OCI-M2 (cell line): ENCODE data around the gene EPB41L4B.
A peak's percentile ranks its signal among the peaks of the same experiment; 100 is the strongest.

ENCODE experiments used
- DNase-seq: peaks from one replicate; lab custom pipeline; 2025; ENCODE audit not compliant: unreplicated experiment; lab: John Stamatoyannopoulos, UW

The EPB41L4B gene

DNA sequence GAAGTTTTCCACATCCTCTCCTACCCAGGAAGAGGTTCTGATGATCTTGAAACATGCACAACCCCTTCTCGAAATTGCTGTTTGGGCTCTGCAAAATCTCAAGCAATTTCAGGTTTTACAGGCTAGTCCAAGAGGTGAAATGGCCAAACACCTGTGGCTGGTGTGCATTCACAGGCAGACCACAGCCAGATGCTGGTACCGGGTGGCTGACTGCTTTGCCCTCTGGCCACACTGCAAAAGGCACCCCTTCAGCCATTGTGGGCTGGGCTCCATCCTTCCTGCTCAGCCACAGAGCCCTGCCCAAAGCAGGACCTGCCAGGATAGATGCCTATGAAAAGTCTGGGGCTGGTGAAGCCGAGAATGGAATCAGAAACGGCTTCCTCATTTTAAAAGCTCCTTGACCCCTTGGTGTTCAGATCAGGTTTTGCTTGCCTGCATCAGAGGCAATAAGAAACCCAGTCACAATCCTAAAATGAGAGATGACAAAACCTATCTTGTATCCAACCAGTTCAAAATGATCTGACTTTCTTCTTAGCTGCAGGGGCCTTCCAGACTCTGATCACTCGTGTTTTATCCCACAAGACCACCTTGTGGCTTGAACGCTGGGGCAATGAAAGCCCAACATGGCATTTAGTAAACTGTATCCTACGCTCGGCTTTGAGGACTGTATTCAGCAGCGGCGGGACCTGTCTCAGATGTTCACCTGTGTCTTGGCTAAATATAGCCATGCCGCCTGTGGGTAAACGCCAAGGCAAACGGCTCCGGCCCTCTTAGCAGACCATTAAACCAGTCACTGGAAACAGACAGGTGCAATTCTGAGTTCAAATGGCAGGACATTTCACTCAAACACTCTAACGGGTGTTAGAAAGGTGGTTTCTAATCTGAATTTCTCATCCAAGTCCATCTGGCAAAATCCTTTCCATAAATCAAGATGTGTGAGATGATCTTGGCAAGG is 49.6 kb downstream of the EPB41L4B start:
- no peak for DNase-seq

- no peak for DNase-seq
Measured at GRCh38 chr9:109270441-109270840, 50.4 kb downstream of the EPB41L4B start.

- no peak for DNase-seq
Measured at GRCh38 chr9:109269839-109270238, 51.0 kb downstream of the EPB41L4B start.

GRCh38 chr9:109269081-109269480 is 51.8 kb downstream of the EPB41L4B start:
- DNase-seq, result no peak

- no peak for DNase-seq
Measured at GRCh38 chr9:109267555-109267954, 53.3 kb downstream of the EPB41L4B start.

- DNase-seq, result no peak
Measured at GRCh38 chr9:109264877-109265587, 55.8 kb downstream of the EPB41L4B start.

DNA sequence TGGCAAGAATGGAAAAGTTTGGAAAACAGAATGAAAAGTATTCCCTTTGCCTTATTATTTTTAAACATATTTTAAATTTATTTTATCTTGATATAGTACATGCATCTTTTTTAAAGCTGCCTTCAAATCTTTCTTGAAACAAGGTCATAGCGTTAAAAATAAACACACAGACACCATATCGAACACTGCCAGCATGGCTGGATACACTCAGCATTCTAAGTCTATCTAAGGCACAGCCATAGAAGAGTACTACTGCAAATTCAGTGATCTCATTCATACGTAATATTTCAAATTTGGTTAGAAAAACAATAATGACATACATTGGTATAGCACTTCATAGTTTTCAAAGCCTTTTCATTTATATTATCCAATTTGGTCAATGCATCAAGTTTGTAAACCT is 57.5 kb downstream of the EPB41L4B start:
- DNase-seq, result no peak

- DNase-seq, result no peak
Measured at GRCh38 chr9:109258481-109259302, 62.2 kb downstream of the EPB41L4B start.

- DNase-seq, result no peak
Measured at GRCh38 chr9:109256336-109256735, 64.5 kb downstream of the EPB41L4B start.

- DNase-seq, result no peak
Measured at GRCh38 chr9:109255394-109255793, 65.5 kb downstream of the EPB41L4B start.

GRCh38 chr9:109254317-109254716 is 66.5 kb downstream of the EPB41L4B start:
- no peak for DNase-seq

GRCh38 chr9:109253637-109254284 is 67.1 kb downstream of the EPB41L4B start:
- DNase-seq, result no peak

- no peak for DNase-seq
Measured at GRCh38 chr9:109253241-109253636, 67.6 kb downstream of the EPB41L4B start.

DNA sequence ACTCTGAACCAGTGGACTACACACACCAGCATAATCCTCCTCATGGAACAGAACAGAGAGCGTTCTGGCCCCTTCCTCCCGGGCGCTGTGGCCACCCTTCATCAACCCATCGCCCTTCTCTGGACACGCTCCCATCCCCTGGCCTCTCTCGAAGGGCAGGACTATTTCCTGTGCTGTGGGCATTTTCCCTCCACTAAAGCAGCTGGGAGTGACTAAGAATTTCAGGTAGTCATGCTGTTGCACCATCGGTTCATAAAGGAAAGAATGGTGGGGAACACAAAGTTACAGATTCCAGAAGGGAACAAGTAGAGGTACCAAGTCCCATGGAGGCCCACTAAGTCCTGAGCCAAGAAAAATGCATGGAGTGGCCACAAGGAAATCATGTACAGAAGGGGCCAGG is 68.6 kb downstream of the EPB41L4B start:
- DNase-seq, result no peak

DNA sequence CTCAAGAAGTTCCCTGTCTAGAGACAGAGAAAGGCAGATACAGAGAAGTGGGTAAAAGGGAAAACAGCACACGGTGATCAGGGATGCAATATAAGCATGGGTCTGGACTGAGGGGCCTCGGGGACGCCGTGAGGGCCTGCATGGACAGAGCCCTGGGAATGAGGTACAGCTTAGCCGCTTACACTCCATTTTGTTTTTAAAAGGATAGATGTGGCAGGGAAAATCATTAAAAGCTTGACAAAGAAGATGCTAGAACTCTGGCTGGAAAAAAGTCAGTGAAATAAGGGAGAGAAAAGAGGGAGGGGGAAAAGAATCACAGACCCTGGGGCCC is 69.1 kb downstream of the EPB41L4B start:
- no peak for DNase-seq

DNA sequence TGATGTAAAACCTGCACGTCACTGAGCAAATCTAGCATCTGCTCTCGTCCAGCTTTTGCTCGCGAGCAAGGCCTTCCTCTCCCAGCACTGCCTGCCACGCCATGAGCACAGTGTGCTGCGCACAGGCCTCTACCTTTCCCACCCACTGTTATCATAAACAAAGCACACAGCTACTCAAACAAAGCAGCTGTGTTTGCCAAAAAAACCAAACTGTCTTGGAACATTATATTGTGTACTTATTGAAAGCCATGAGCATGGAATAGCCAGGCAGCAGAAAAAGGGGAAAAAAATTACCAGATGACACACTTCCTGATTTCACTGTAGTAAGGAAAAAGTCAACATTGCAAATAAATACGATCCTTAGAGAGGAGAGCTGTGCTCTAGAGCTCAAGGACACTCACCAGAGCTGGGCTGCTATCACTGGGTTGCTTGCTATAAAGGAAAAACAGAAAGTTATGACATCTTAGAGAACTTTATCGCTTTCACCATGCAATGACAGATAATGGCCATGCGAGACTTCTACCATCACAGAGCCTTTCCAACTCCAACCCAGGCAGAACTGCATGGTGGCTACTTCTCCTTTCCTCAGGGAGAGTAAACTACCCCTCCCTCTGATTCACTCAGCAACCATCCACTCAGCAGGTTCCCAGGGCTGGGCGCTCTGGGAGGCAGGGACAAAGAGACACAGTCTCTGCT is 69.6 kb downstream of the EPB41L4B start:
- peak; percentile 40 for DNase-seq

- no peak for DNase-seq
Measured at GRCh38 chr9:109250771-109251079, 70.1 kb downstream of the EPB41L4B start.

GRCh38 chr9:109250311-109250741 is 70.5 kb downstream of the EPB41L4B start:
- DNase-seq, result no peak

GRCh38 chr9:109249615-109250014 is 71.2 kb downstream of the EPB41L4B start:
- no peak for DNase-seq

GRCh38 chr9:109248133-109248581 is 72.7 kb downstream of the EPB41L4B start:
- no peak for DNase-seq
